Measurements from ENCODE around the gene BIN2. TPM values are rescaled to one million over a fixed set of nuclear protein-coding genes. Genes with fewer than 3 reads are reported as not detected.
A peak's percentile ranks its signal among the peaks of the same experiment; 100 is the strongest.

BIN2 gene
- total and polyA plus RNA-seq, 9 of the 15 experiments (the other 6 are each of a cell fraction or from before 2014, with no cell fraction given) = 0.04 to 0.39 (median 0.25) TPM; not detected in 1

DNA sequence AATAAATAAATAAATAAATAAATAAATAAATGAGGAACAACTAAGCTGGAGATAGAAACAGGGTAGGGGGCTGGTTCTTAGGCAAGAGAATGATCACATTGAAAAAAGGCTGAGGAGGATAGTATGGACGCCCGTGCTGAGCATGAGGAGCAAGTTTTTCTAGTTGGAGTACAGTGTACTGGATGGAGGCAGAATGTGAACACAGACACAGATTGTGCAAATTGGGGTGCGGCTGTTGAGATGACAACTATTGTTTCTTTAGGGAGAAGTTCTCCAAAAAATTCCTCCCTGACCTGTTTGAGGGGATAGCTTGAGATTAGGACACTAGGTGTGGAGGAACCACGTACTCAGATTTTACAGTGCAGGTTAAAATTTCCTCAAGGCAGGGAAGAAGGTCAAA, 979 bp upstream of the BIN2 start (continued):
- no peak for TF ChIP-seq CBX8 (IDR thresholded peaks at IDR 0.05; ENCODE audit: borderline replicate concordance, extremely low read depth, low read depth, low read length, poor library complexity, severe bottlenecking)
- TF ChIP-seq, protein P1, sequence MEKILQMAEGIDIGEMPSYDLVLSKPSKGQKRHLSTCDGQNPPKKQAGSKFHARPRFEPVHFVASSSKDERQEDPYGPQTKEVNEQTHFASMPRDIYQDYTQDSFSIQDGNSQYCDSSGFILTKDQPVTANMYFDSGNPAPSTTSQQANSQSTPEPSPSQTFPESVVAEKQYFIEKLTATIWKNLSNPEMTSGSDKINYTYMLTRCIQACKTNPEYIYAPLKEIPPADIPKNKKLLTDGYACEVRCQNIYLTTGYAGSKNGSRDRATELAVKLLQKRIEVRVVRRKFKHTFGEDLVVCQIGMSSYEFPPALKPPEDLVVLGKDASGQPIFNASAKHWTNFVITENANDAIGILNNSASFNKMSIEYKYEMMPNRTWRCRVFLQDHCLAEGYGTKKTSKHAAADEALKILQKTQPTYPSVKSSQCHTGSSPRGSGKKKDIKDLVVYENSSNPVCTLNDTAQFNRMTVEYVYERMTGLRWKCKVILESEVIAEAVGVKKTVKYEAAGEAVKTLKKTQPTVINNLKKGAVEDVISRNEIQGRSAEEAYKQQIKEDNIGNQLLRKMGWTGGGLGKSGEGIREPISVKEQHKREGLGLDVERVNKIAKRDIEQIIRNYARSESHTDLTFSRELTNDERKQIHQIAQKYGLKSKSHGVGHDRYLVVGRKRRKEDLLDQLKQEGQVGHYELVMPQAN (IDR thresholded peaks at IDR 0.05; ENCODE audit: borderline replicate concordance) = no peak

DNA sequence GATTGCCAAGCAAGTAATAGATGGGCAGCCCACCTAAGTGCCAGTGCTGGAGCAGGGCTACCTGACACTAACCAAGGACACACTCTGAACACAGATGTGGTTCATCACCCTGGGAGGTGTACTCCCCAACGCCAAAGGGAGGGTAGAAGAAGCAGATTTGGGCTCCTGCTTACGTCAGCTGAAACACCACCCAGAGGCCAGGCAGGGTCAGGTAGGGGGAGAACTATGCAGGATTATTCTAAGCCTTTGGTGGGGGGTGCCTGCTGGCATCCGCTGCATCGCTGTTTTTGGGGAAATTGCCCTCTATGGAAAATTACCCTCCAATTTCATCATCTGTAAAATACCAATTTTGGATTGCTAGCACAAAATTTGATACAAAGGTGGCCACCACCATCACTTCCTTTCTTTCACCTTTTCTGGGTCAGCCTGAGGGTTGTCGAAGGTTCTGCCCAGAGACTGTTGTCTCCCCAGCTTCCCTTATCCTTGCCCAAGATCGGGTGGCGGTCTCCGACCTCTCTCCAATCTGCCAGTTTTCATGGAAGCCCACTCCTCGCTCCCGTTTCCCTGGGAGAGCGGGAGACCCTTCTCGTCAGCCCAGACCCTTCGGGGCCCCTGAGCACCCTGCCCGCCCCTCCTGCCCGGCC, 535 bp downstream of the BIN2 start:
- no peak for ATAC-seq
- Histone ChIP-seq H3K4me2 (ENCODE audit: insufficient read depth, low read length) (no peak overlapping the region), H3K79me2 (ENCODE audit: control insufficient read depth, insufficient read depth, low read length) (no peaks in the 10 kb centered on the region), H3K9ac (ENCODE audit: insufficient read depth in 1 of 2, low read depth in 2 of 2, low read length in 2 of 2) (no peak overlapping the region), H2AFZ (ENCODE audit: low read depth, low read length) (0 out of 2 replicates have a peak overlapping the region, but pooled peaks have one; percentile 88), H3K27ac (ENCODE audit: extremely low read depth, low read depth, low read length) (no peak overlapping the region), H3K9me1 (ENCODE audit: control insufficient read depth, insufficient read depth, low read length) (no peaks in the 10 kb centered on the region), H3K27me3 (ENCODE audit: control insufficient read depth in 2 of 2, insufficient read depth in 2 of 2, low read length in 2 of 2) (no peaks in the 10 kb centered on the region), H3K9me3 (replicated peaks; ENCODE audit: control insufficient read depth, insufficient read depth, low read depth, low read length) (no peaks in the 10 kb centered on the region), H3K36me3 (ENCODE audit: control insufficient read depth, insufficient read depth, low read length) (no peaks in the 10 kb centered on the region), H3K4me3 (no peak overlapping the region), H3K4me1 (replicated peaks in 1 of 2; ENCODE audit: control insufficient read depth in 2 of 2, insufficient read depth in 2 of 2, low read length in 2 of 2) (peaks cover 51 to 75% of the 10 kb centered on the region in 2 experiments), H4K20me1 (replicated peaks; ENCODE audit: control insufficient read depth, insufficient read depth, low read length) (no peaks in the 10 kb centered on the region)
- TF ChIP-seq KDM2B (CRISPR knock-in tag; IDR thresholded peaks at IDR 0.05) (no peak), PCBP1 (IDR thresholded peaks at IDR 0.05; ENCODE audit: low read depth, low read length, poor library complexity, severe bottlenecking) (no peak), MAZ (CRISPR knock-in tag; conservative IDR thresholded peaks at IDR 0.05 in 1 of 2, IDR thresholded peaks at IDR 0.05 in 1 of 2) (no peak), SMARCC2 (IDR thresholded peaks at IDR 0.05; ENCODE audit: low read depth) (no peak)
- TF ChIP-seq, protein P2, sequence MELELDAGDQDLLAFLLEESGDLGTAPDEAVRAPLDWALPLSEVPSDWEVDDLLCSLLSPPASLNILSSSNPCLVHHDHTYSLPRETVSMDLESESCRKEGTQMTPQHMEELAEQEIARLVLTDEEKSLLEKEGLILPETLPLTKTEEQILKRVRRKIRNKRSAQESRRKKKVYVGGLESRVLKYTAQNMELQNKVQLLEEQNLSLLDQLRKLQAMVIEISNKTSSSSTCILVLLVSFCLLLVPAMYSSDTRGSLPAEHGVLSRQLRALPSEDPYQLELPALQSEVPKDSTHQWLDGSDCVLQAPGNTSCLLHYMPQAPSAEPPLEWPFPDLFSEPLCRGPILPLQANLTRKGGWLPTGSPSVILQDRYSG (tag; conservative IDR thresholded peaks at IDR 0.05; ENCODE audit: low read depth) = no peak
- intact Hi-C loops (cut with micrococcal nuclease) = no loop called here
- ChIA-PET CTCF (ENCODE audit: low intra/inter-chr PET ratio) (no interaction called here), POLR2A (interaction anchor here (0.6 kb wide), 1 partner anchor 30 kb away, joined by 5 read pairs; no protein-coding TSS in a partner anchor)
- no TSS peak for BruUV-seq (replicated peaks)
- in situ Hi-C loops (cut with MboI) = no loop called here
- WGBS (ENCODE audit: insufficient coverage, low coverage, missing lambda C conversion rate) = 88% methylated on average over 11 of the region's 15 CpGs
- no peak for FAIRE-seq
- DNase-seq (ENCODE audit: extremely low read depth in 1 of 4, low spot score in 3 of 4) = no peak

Data from K562 (cell line).